HG02571 (cell line): ENCODE results near the gene CBX5.
"Not testable (repeated sequence)": the region's sequence is repeated elsewhere in the genome, so short reads cannot be mapped to it uniquely, and the experiment has no call there.

Source experiments
- ATAC-seq: cut with Tn5 transposase; IDR thresholded peaks from one replicate; pipeline ENCODE4 v1.9.1; 2021; ENCODE audit warnings: mild to moderate bottlenecking, moderate library complexity; ENCODE audit not compliant: unreplicated experiment

The CBX5 gene

GRCh38 chr12:54201001-54201794 is 78.7 kb downstream of the CBX5 start:
- peak; percentile 54 for ATAC-seq

DNA sequence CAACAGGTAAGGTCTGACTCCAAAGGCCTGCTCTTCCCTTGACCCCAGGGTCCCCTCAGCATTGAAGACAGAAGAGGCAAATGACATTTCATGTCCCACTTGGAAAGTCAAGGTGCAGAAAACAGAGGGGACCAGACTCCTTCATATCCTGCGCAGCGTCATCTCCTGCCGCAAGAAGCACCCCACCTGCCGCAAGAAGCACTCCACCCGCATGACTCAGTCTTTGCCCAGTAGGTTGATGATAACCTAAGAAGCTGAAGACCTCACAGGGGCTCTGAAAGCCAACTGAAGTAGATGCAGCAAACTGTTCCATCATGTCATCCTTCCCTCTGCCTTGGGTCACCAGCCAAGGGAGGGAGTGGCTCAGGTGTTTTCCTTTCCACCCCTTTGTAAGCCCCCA is 79.5 kb downstream of the CBX5 start:
- no peak for ATAC-seq

DNA sequence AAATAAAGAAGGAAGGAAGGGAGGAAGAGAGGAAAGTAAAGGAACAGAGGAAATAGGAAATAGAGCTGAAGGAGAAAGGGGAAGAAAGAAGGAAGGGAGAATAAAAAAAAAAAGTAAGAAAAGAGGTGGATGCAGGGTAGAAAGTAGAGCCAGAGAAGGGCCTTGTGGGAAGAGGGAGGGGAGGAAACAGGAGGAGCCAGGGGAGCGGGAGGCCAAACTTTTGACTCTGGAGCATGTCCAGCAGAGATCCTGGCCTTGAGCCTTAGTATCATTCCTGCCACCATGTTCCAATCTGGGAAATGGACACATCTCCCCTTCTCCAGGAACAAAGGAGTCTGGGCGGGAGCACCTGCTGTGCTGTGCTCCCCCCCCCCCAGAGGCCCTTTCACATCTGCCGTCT is 80.0 kb downstream of the CBX5 start:
- ATAC-seq, result no peak

- no peak for ATAC-seq
Observed at GRCh38 chr12:54199034-54199433, 80.9 kb downstream of the CBX5 start.

DNA sequence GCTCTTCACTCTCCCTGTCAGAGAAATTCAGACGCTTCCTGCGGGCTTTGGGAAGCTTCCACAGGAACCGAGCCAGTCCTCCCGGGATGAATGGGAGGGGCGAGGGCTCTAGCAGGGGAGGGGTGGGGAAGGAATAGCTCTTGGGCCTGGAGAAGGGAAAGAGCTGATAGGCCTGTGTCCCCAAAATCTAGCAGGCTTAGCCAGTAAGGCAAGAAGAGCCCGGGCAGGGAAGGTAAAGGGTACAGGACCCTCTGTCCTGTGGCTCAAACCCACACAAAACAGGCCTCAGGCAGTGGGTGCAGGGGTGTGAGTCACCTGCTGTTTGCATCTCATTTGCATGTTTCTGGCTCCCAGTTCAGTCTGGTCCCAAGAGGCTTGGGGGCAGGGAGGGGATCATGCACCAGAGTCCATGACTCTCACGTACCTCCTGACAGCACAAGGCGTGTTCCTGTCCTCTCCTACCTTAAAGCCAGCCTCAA is 82.5 kb downstream of the CBX5 start:
- ATAC-seq, result no peak

GRCh38 chr12:54197010-54197409 is 82.9 kb downstream of the CBX5 start:
- no peak for ATAC-seq

- no peak for ATAC-seq
Observed at GRCh38 chr12:54196396-54196795, 83.5 kb downstream of the CBX5 start.

- ATAC-seq, result no peak
Observed at GRCh38 chr12:54195737-54196347, 84.1 kb downstream of the CBX5 start.

DNA sequence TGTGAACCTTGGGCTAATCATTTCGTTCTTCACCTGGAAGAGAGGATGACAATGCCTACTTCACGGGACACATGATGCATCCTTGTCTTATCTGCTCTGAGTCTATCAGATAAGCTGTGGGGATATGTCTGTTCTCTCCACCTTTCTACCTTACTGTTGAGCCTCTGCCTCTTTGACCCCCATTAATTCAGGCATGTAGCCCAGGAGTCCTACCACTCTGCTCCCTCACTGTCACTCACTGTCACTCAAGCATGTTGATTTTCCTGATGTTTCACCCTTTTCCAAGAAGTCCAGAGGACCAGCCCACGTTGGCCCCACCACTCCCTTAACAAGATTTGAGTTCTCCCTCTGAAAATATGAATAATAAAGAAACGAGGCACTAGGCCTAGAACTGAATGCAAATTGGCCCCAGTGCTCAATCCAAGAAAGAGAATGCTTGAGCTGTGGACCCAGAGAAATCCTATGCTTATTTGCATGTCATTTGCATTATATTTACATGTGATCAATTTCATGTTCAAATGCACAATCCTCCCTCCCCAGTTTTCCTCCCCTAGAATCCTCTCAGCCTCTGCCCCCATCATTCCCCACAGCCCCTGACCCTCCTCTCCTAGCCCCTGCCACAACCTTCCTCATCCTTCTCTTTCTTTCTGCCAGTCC is 84.7 kb downstream of the CBX5 start:
- ATAC-seq, result no peak

DNA sequence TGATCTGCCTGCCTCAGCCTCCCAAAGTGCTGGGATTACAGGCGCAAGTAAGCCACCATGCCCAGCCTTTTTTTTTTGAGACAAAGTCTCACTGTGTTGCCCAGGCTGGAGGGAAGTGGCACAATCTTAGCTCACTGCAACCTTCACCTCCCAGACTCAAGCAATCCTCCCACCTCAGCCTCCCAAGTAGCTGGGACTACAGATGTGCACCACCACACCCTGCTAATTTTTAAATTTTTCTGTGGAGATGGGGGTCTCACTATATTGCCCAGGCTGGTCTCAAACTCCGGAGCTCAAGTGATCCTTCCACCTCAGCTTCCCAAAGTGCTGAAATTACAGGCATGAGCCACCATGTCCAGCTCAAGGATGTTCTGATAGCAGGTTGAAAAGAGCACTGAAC is 85.3 kb downstream of the CBX5 start:
- not testable (repeated sequence) for ATAC-seq

GRCh38 chr12:54193434-54193833 is 86.5 kb downstream of the CBX5 start:
- no peak for ATAC-seq

DNA sequence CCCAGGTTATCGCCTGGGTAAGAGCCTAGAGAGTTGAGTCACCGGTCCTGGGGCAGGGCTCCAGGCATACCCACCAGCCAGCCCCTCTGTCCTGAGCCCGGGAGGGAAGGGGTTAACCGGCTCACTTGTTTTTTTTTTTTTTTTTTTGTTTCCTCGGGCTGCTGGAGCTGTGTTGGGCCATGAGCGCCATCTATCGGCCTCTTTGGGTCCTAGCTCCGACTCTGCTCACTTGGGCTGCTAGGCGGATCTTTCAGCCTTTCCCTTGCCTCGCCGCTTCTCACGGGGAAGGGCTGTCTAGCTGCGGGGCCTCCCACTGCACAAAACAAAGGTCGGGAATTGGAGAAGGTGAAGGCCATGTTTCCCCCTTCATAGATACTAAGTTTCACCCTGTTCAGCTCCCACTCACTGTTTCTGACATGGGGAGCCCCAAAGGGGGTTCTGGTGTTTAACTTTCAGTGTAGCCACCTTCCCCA is 88.3 kb downstream of the CBX5 start:
- no peak for ATAC-seq

- ATAC-seq, result no peak
Observed at GRCh38 chr12:54191126-54191525, 88.8 kb downstream of the CBX5 start.

DNA sequence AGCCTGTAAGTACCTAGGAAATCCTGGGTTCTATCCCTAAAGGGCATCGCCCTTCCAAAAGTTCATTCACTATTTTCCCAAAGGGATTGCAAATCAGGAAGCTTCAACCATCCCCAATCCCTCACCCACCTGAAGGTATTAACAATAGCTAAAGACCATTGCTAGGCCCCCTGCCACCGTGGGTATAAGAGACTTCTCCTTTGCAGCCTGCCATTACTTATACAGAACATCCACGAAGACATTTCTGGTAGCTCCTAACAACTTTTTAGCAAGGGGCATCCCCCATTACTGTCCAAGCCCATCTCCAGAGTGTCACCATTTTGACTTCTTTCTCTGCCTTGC is 90.8 kb downstream of the CBX5 start:
- peak; percentile 5 for ATAC-seq

DNA sequence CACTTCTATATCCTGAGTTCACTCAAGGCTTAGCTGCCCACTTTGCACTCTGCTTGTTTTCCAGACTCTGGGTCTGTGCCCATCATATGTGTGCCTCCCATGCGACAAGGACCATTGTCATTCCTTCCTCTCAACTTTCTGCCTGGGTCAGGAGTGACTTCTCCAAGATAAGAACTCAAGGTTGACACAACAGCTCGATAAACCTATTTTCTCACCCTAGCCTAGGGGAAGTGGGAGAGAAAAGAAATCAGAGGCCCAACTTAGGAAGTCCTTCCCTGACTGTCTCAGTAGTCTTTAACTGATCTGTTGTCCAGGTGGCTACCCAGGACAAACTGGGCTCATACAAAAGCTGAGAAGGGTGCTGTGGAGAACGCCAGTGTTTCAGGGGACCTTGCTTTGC is 92.8 kb downstream of the CBX5 start:
- no peak for ATAC-seq

- no peak for ATAC-seq
Observed at GRCh38 chr12:54185919-54186318, 94.0 kb downstream of the CBX5 start.

DNA sequence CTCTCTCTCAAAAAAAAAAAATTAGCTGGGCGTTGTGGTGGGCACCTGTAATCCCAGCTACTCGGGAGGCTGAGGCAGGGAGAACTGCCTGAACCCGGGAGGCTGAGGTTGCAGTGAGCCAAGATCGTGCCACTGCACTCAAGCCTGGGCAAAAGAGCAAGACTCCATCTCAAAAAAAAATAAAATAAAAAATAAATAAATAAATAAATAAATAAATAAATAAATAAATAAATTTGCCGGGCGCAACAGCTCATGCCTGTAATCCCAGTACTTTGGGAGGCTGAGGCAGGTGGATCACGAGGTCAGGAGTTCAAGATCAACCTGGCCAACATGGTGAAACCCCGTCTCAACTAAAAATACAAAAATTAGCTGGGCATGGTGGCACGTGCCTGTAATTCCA is 94.6 kb downstream of the CBX5 start:
- ATAC-seq, result not testable (repeated sequence)

GRCh38 chr12:54184024-54184805 is 95.7 kb downstream of the CBX5 start:
- ATAC-seq, result no peak

DNA sequence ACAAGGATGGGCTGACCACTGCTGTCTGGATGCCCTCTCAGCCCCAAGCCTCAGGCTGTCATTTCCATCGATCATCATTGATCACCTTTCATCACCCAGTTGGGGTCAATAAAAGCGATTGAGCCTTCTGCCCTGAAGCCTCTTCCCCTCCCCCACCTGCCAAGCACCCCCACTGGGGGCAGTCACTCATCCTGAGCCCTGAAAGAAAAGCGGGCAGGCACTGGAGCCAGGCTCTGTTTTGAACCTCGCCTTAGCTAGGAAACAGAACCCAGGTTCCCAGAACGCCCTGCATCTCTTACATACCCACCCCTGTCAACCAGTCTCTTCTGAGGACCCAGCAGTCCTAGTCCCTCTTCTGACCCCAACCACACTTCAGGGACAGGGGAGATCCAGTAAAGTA is 96.9 kb downstream of the CBX5 start:
- ATAC-seq, result no peak

DNA sequence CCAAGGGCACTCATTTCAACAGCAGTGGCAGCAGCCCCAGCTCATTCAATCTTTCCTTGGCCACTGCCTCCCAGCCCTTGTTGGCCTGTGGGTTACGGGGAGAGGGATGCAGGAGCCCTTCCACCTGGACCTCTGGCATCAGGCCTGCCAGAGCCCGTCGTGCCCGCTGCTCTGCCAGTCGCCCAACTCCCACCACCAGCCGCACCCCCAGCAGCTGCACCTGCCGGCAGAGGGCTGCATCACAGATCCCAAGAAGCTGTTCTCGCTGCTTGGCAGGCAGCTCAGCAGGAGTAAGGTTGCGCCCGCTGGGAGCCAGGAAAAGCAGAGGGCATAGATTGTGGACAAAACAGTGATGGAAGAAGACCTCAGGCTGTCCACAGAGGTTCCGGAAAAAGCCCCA is 97.8 kb downstream of the CBX5 start:
- no peak for ATAC-seq
